Measurements from ENCODE around the gene RAB3GAP2.

The RAB3GAP2 gene

DNA sequence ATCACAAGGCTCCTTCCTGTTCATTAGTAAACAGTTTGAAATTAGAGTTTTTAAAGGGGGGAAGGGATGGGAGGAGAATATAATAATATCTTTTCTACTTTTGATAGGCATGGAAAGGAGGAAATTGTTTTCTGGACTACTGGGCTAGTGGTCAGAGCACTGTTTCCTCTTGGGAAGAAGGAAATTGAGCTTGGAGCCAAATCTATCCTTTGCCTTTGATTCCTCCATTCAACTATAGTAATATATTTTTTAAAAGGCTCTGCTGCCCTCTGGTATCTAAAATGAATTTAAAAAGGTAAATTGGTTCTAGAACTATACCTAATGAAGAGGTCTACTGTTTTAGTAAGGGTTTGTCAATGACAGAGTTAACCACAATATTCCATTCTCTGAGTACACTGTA lies 172.4 kb downstream of the RAB3GAP2 start:
- CTCF ChIA-PET: no interaction called here
- no peak for TF ChIP-seq SUZ12 (IDR thresholded peaks at IDR 0.05)
- TF ChIP-seq ZNF384 (IDR thresholded peaks at IDR 0.05): no peak
- no peak for TF ChIP-seq FOXA1 (IDR thresholded peaks at IDR 0.05)
- TF ChIP-seq SP1 (IDR thresholded peaks at IDR 0.05): no peak
- TF ChIP-seq TARDBP (IDR thresholded peaks at IDR 0.05): no peak

More for the DNA sequence above, 172.4 kb downstream of the RAB3GAP2 start:
- DNase-seq (ENCODE audit: extremely low spot score): no peak
- POLR2A ChIA-PET: no interaction called here

Data from HEK293T (cell line).